ENCODE measurements around the gene PDLIM1.
A peak's percentile ranks its signal among the peaks of the same experiment; 100 is the strongest.

Gene PDLIM1

GRCh38 chr10:95201736-95202135 is 89.1 kb downstream of the PDLIM1 start:
- H4K20me1 ChIP-seq (ENCODE audit: insufficient read depth, low read length) = no peaks in the 10 kb centered on the region
- DNase-seq = no peak
- no peak overlapping the region for H2AFZ ChIP-seq (ENCODE audit: low read length)

GRCh38 chr10:95196046-95196445 is 94.8 kb downstream of the PDLIM1 start:
- Histone ChIP-seq H3K4me2 (ENCODE audit: low read depth, low read length) (no peak overlapping the region), H3K4me3 (ENCODE audit: low read length) (no peak overlapping the region), H3K36me3 (replicated peaks; ENCODE audit: insufficient read depth, low read length) (no peaks in the 10 kb centered on the region), H2AFZ (ENCODE audit: low read length) (no peak overlapping the region), H3K4me1 (ENCODE audit: low read length) (no peaks in the 10 kb centered on the region), H3K79me2 (ENCODE audit: low read length) (no peaks in the 10 kb centered on the region), H3K27me3 (replicated peaks; ENCODE audit: insufficient read depth, low read length) (no peaks in the 10 kb centered on the region), H3K9me2 (replicated peaks; ENCODE audit: insufficient read depth, low read length) (no peaks in the 10 kb centered on the region), H4K20me1 (ENCODE audit: insufficient read depth, low read length) (no peaks in the 10 kb centered on the region), H3K9ac (ENCODE audit: low read length) (no peak overlapping the region), H3K9me3 (replicated peaks; ENCODE audit: insufficient read depth, low read length) (no peaks in the 10 kb centered on the region), H3K27ac (ENCODE audit: low read length) (no peak overlapping the region), H3F3A (ENCODE audit: insufficient read depth, low read length) (no peaks in the 10 kb centered on the region)
- no peak for DNase-seq
- TF ChIP-seq, protein P1, sequence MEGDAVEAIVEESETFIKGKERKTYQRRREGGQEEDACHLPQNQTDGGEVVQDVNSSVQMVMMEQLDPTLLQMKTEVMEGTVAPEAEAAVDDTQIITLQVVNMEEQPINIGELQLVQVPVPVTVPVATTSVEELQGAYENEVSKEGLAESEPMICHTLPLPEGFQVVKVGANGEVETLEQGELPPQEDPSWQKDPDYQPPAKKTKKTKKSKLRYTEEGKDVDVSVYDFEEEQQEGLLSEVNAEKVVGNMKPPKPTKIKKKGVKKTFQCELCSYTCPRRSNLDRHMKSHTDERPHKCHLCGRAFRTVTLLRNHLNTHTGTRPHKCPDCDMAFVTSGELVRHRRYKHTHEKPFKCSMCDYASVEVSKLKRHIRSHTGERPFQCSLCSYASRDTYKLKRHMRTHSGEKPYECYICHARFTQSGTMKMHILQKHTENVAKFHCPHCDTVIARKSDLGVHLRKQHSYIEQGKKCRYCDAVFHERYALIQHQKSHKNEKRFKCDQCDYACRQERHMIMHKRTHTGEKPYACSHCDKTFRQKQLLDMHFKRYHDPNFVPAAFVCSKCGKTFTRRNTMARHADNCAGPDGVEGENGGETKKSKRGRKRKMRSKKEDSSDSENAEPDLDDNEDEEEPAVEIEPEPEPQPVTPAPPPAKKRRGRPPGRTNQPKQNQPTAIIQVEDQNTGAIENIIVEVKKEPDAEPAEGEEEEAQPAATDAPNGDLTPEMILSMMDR (IDR thresholded peaks at IDR 0.05; ENCODE audit: low read length) = no peak
- TF ChIP-seq EZH2phosphoT487 (IDR thresholded peaks at IDR 0.05; ENCODE audit: low read length) (no peak), EZH2 (optimal IDR thresholded peaks at IDR 0.05; ENCODE audit: low read depth, low read length) (no peak)

More at GRCh38 chr10:95201736-95202135, 89.1 kb downstream of the PDLIM1 start:
- Histone ChIP-seq H3F3A (ENCODE audit: insufficient read depth, low read length) (no peaks in the 10 kb centered on the region), H3K79me2 (ENCODE audit: low read length) (no peaks in the 10 kb centered on the region), H3K9me2 (replicated peaks; ENCODE audit: insufficient read depth, low read length) (no peaks in the 10 kb centered on the region), H3K9ac (ENCODE audit: low read length) (no peak overlapping the region), H3K9me3 (replicated peaks; ENCODE audit: insufficient read depth, low read length) (no peaks in the 10 kb centered on the region), H3K27ac (ENCODE audit: low read length) (no peak overlapping the region), H3K4me1 (ENCODE audit: low read length) (no peaks in the 10 kb centered on the region), H3K36me3 (replicated peaks; ENCODE audit: insufficient read depth, low read length) (no peaks in the 10 kb centered on the region), H3K4me2 (ENCODE audit: low read depth, low read length) (no peak overlapping the region), H3K4me3 (ENCODE audit: low read length) (no peak overlapping the region), H3K27me3 (replicated peaks; ENCODE audit: insufficient read depth, low read length) (no peaks in the 10 kb centered on the region)
- no peak for TF ChIP-seq EZH2 (optimal IDR thresholded peaks at IDR 0.05; ENCODE audit: low read depth, low read length)
- TF ChIP-seq, protein P1 (IDR thresholded peaks at IDR 0.05; ENCODE audit: low read length) = peak; percentile 16

DNA sequence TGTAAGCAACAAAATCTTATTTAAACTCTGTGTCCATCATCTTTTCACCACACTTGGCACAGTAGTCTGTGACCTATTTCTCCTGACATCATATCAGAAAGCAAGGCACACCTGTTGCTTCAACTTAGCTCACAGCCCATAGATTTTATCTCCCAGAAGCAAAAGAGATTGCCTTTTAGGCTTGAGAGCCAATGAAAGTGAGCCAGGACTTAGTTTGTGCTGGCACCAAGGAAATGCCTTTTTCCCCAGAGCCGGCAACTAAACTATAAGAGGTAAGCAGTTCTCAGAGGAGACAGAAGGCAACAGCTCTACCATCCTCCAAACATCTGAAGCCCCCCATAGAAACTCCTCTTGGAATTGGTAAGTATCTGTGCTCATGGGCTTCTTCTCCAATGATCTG is 96.9 kb downstream of the PDLIM1 start, which contains the start of gene ACSM6:
Gene ACSM6 (plus strand): TSS at position 295 of the 400 bp plus-strand sequence. CDS start 248 bp downstream, outside the sequence.
- H3K4me1 ChIP-seq (ENCODE audit: low read length) = no peaks in the 10 kb centered on the region
- TF ChIP-seq, protein P1 (IDR thresholded peaks at IDR 0.05; ENCODE audit: low read length) = no peak
- no peak for TF ChIP-seq EZH2 (optimal IDR thresholded peaks at IDR 0.05; ENCODE audit: low read depth, low read length)
- no peak for TF ChIP-seq EZH2phosphoT487 (IDR thresholded peaks at IDR 0.05; ENCODE audit: low read length)
- no peaks in the 10 kb centered on the region for H3K9me2 ChIP-seq (replicated peaks; ENCODE audit: insufficient read depth, low read length)
- H4K20me1 ChIP-seq (ENCODE audit: insufficient read depth, low read length) = no peaks in the 10 kb centered on the region
- no peaks in the 10 kb centered on the region for H3K79me2 ChIP-seq (ENCODE audit: low read length)
- H3K4me3 ChIP-seq (ENCODE audit: low read length) = no peak within 1 kb of the TSS
- H3K36me3 ChIP-seq (replicated peaks; ENCODE audit: insufficient read depth, low read length) = no peaks in the 10 kb centered on the region
- H3F3A ChIP-seq (ENCODE audit: insufficient read depth, low read length) = no peaks in the 10 kb centered on the region
- H3K27ac ChIP-seq (ENCODE audit: low read length) = no peak within 1 kb of the TSS
- H3K9me3 ChIP-seq (replicated peaks; ENCODE audit: insufficient read depth, low read length) = no peaks in the 10 kb centered on the region
- H3K27me3 ChIP-seq (replicated peaks; ENCODE audit: insufficient read depth, low read length) = no peaks in the 10 kb centered on the region
- H2AFZ ChIP-seq (ENCODE audit: low read length) = no peak within 1 kb of the TSS
- DNase-seq = no peak
- no peak within 1 kb of the TSS for H3K9ac ChIP-seq (ENCODE audit: low read length)
- H3K4me2 ChIP-seq (ENCODE audit: low read depth, low read length) = no peak within 1 kb of the TSS
